Panc1 (cell line): ENCODE results near the gene CDCA3. TPM values are rescaled to one million over a fixed set of nuclear protein-coding genes. Genes with fewer than 3 reads are reported as not detected.

Experiments
- ATAC-seq: fragments of 200-7000 bp; cut with Tn5 transposase; 2 replicates; pipeline ENCODE4 v1.9.1; 2020; ENCODE audit warnings: mild to moderate bottlenecking, moderate library complexity
- BruUV-seq: library from RNA; stranded (reverse); fragments of 400-500 nt; replicated peaks from 2 replicates; lab custom pipeline; 2021; lab: Mats Ljungman, UMichigan
- CTCF ChIA-PET: fragments of 300-600 bp; sonication (Branson Sonifier 250); formaldehyde crosslinking; loops from one replicate; lab custom pipeline; 2022; ENCODE audit warnings: antibody characterized with exemption; lab: Charles Lee
- POLR2A ChIA-PET: fragments of 300-600 bp; sonication (Branson Sonifier 250); formaldehyde crosslinking; loops from one replicate; lab custom pipeline; 2022; ENCODE audit warnings: antibody characterized with exemption; lab: Charles Lee
- DNase-seq: peaks from one replicate; pipeline ENCODE4 v3.0.0-alpha.2; 2010; ENCODE audit warnings: low read depth, low spot score
- H3K27ac ChIP-seq: 2 replicates; pipeline ENCODE4 v1.5.1; 2011; ENCODE audit warnings: mild to moderate bottlenecking, low read length, inconsistent platforms
- H3K27me3 ChIP-seq: fragments of 200-500 bp; sonication (Bioruptor generic); 2 replicates; pipeline ENCODE4 v1.6.0; 2014; ENCODE audit warnings: low read length, inconsistent platforms; ENCODE audit not compliant: control insufficient read depth, insufficient read depth
- H3K36me3 ChIP-seq: fragments of 200-500 bp; sonication (Bioruptor generic); 2 replicates; pipeline ENCODE4 v1.5.1; 2014; ENCODE audit warnings: inconsistent platforms, mild to moderate bottlenecking, low read length, moderate library complexity; ENCODE audit not compliant: control insufficient read depth, insufficient read depth
- H3K4me1 ChIP-seq: 2 replicates; pipeline ENCODE4 v1.5.1; 2011; ENCODE audit warnings: inconsistent platforms, mild to moderate bottlenecking, low read length, moderate library complexity; ENCODE audit not compliant: control insufficient read depth, insufficient read depth
- H3K4me3 ChIP-seq, 2 experiments: 2 replicates each; pipeline ENCODE4 v1.5.1; 2011 to 2012; ENCODE audit warnings: low read depth in 2 of 2, low read length in 2 of 2, mild to moderate bottlenecking in 2 of 2, inconsistent platforms in 1 of 2, moderate library complexity in 1 of 2
- H3K9me3 ChIP-seq: fragments of 200-500 bp; sonication (Bioruptor generic); 2 replicates; pipeline ENCODE4 v1.5.1; 2014; ENCODE audit warnings: low read depth, mild to moderate bottlenecking, inconsistent platforms, low read length, moderate library complexity; ENCODE audit not compliant: control insufficient read depth, insufficient read depth
- CTCF ChIP-seq: fragments of 450-650 bp; IDR thresholded peaks from 2 replicates; pipeline ENCODE4 v1.5.1; 2017; ENCODE audit warnings: mild to moderate bottlenecking
- POLR2AphosphoS5 ChIP-seq: IDR thresholded peaks from 2 replicates; pipeline ENCODE4 v1.6.1; 2012; ENCODE audit warnings: mild to moderate bottlenecking, low read depth, low read length, moderate library complexity
- REST ChIP-seq, 2 experiments: IDR thresholded peaks; 2 replicates each; pipeline ENCODE4 v1.6.1; 2011 to 2012; ENCODE audit warnings: low read depth in 2 of 2, control low read depth in 1 of 2, low read length in 1 of 2, mild to moderate bottlenecking in 1 of 2, moderate library complexity in 1 of 2; ENCODE audit not compliant: insufficient read depth in 1 of 2
- SIN3A ChIP-seq: IDR thresholded peaks from 2 replicates; pipeline ENCODE4 v1.6.1; 2012; ENCODE audit warnings: low read depth, mild to moderate bottlenecking, low read length, moderate library complexity, borderline replicate concordance; ENCODE audit not compliant: insufficient read depth
- TCF7L2 ChIP-seq: IDR thresholded peaks from 2 replicates; pipeline ENCODE4 v1.6.1; 2011; ENCODE audit warnings: mild to moderate bottlenecking, low read depth, low read length, inconsistent platforms
- in situ Hi-C: cut with HindIII; loops from 2 replicates; pipeline ENCODE4 v1.10.0; 2016; ENCODE audit warnings: low sequenced_read_pairs, low pct_unique_long_range_greater_than_20kb
- intact Hi-C: fragments of 100-400 bp; cut with micrococcal nuclease; formaldehyde crosslinking; loops from one replicate; pipeline ENCODE4 v1.10.0; 2022; ENCODE audit not compliant: unreplicated experiment
- total RNA-seq: library from RNA; stranded (reverse); gene quantifications from one replicate; pipeline ENCODE4 v1.2.1, GENCODE V29; 2021; ENCODE audit not compliant: unreplicated experiment

Gene CDCA3
- total RNA-seq, 1 experiment from 2014 or later, result 59.0 TPM

- intact Hi-C loops (no loop called here), in situ Hi-C loops (no loop called here)
- Histone ChIP-seq H3K36me3 (no peaks in the 10 kb centered on the region), H3K27ac (no peak overlapping the region), H3K4me3 (no peak overlapping the region), H3K27me3 (no peaks in the 10 kb centered on the region), H3K4me1 (no peaks in the 10 kb centered on the region), H3K9me3 (no peaks in the 10 kb centered on the region)
- ChIA-PET POLR2A (no interaction called here), CTCF (no interaction called here)
- no peak for ATAC-seq
- no TSS peak for BruUV-seq
- no peak for DNase-seq
- TF ChIP-seq CTCF (no peak), REST (IDR thresholded peaks at IDR 0.05; ENCODE audit: insufficient read depth in 1 of 2, low read depth in 2 of 2, low read length in 1 of 2) (no peak), TCF7L2 (no peak), POLR2AphosphoS5 (no peak), SIN3A (no peak)
Measured at GRCh38 chr12:6884539-6884938, 33.5 kb upstream of the CDCA3 start.

DNA sequence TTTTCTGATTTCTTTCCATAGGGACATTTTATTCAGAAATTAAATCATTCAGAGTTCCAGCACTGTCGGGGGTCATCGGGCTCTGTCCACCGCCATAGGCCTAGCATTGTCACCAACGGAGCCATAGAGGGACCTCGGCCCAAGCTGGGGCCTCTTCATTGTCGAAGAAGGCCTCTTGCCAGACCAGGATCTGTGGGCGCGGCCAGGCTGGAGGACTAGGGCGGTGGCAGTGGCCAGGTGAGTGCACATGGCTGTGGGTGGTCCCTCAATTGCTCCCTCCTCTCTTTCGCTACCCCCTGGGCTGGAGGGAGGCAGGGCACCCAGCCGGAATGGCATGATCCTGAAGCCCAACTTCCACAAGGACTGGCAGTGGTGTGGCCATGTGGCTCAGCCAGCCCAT lies 32.6 kb upstream of the CDCA3 start:
- BruUV-seq, result no TSS peak
- POLR2A ChIA-PET, result no interaction called here

More for the DNA sequence above, 32.6 kb upstream of the CDCA3 start:
- intact Hi-C loops (no loop called here), in situ Hi-C loops (no loop called here)
- CTCF ChIA-PET, result no interaction called here
- DNase-seq, result no peak
- no peaks in the 10 kb centered on the region for H3K36me3 ChIP-seq
- no peak overlapping the region for H3K4me3 ChIP-seq
- no peak for TF ChIP-seq REST (IDR thresholded peaks at IDR 0.05; ENCODE audit: insufficient read depth in 1 of 2, low read depth in 2 of 2, low read length in 1 of 2)
- no peak for TF ChIP-seq CTCF
- no peak for TF ChIP-seq SIN3A
- TF ChIP-seq POLR2AphosphoS5, result no peak
- no peak for TF ChIP-seq TCF7L2
- H3K27me3 ChIP-seq, result no peaks in the 10 kb centered on the region
- H3K4me1 ChIP-seq, result no peaks in the 10 kb centered on the region
- no peak for ATAC-seq
- H3K27ac ChIP-seq, result no peak overlapping the region
- no peaks in the 10 kb centered on the region for H3K9me3 ChIP-seq
